ENCODE results near the gene PCDHGC4. TPM values are rescaled to one million over a fixed set of nuclear protein-coding genes. Genes with fewer than 3 reads are reported as not detected.

PCDHGC4 gene
- 10 to 100 TPM in 1 of 4 donors, 1 to 10 TPM in 3; 1.8 to 26.5 (median 2.7) TPM for total RNA-seq

GRCh38 chr5:141484641-141485311, at the start of gene PCDHGC4:
PCDHGC4 (plus strand) TSS chr5:141485030; CDS start chr5:141485174, 144 bp downstream.
- intact Hi-C loops (cut with DNase I; ENCODE audit: low total_unique reads) (no loop called here), in situ Hi-C loops (cut with MboI; ENCODE audit: low pct_ligation_motif_present in 1 of 4, low pct_unique_long_range_greater_than_20kb in 1 of 4, low sequenced_read_pairs in 3 of 4) (no loop called here)
- WGBS, 2 donors (ENCODE audit: low coverage in 1 of 2), result 18% methylated on average over 39 of the region's 39 CpGs; no CpG with 5 or more reads in 1 of the 2 donors
- peaks cover 13% of the 10 kb centered on the region for H3K27me3 ChIP-seq
- peaks cover 7 to 34% (median 10%) of the 10 kb centered on the region in 4 donors for H3K4me1 ChIP-seq
- TF ChIP-seq CTCF (IDR thresholded peaks at IDR 0.05) (no peak), POLR2A (IDR thresholded peaks at IDR 0.05) (no peak), POLR2AphosphoS5 (IDR thresholded peaks at IDR 0.05) (no peak), EP300 (IDR thresholded peaks at IDR 0.05; ENCODE audit: low read depth) (no peak)
- DNase-seq, result no peak
- H3K4me3 ChIP-seq, result peak within 1 kb of the TSS in 3 of 4 donors; percentile 18 to 49 (median 32)
- no peaks in the 10 kb centered on the region for H3K36me3 ChIP-seq
- H3K27ac ChIP-seq, result no peak within 1 kb of the TSS
- H3K9me3 ChIP-seq, result no peaks in the 10 kb centered on the region

GRCh38 chr5:141437221-141437620, 47.6 kb upstream of the PCDHGC4 start:
- intact Hi-C loops (cut with DNase I; ENCODE audit: low total_unique reads) (no loop called here), in situ Hi-C loops (cut with MboI; ENCODE audit: low pct_ligation_motif_present in 1 of 4, low pct_unique_long_range_greater_than_20kb in 1 of 4, low sequenced_read_pairs in 3 of 4) (no loop called here)
- WGBS, 2 donors (ENCODE audit: low coverage in 1 of 2), result 80 to 94% methylated on average over 2 of the region's 2 CpGs
- no peak for DNase-seq
- Histone ChIP-seq H3K4me1 (no peaks in the 10 kb centered on the region), H3K9me3 (peaks cover 58 to 76% of the 10 kb centered on the region in 2 donors), H3K27ac (no peak overlapping the region), H3K4me3 (no peak overlapping the region), H3K36me3 (no peaks in the 10 kb centered on the region), H3K27me3 (no peaks in the 10 kb centered on the region)
- TF ChIP-seq POLR2AphosphoS5 (IDR thresholded peaks at IDR 0.05) (no peak), CTCF (IDR thresholded peaks at IDR 0.05) (no peak), POLR2A (IDR thresholded peaks at IDR 0.05) (no peak), EP300 (IDR thresholded peaks at IDR 0.05; ENCODE audit: low read depth) (no peak)

- in situ Hi-C loops (cut with MboI; ENCODE audit: low pct_ligation_motif_present in 1 of 4, low pct_unique_long_range_greater_than_20kb in 1 of 4, low sequenced_read_pairs in 3 of 4) (no loop called here), intact Hi-C loops (cut with DNase I; ENCODE audit: low total_unique reads) (no loop called here)
- Histone ChIP-seq H3K4me1 (no peaks in the 10 kb centered on the region), H3K27ac (no peak overlapping the region), H3K9me3 (peaks cover 44 to 55% of the 10 kb centered on the region in 2 donors), H3K36me3 (no peaks in the 10 kb centered on the region), H3K27me3 (no peaks in the 10 kb centered on the region), H3K4me3 (no peak overlapping the region)
- TF ChIP-seq POLR2A (IDR thresholded peaks at IDR 0.05) (no peak), CTCF (IDR thresholded peaks at IDR 0.05) (no peak), EP300 (IDR thresholded peaks at IDR 0.05; ENCODE audit: low read depth) (no peak), POLR2AphosphoS5 (IDR thresholded peaks at IDR 0.05) (no peak)
- no peak for DNase-seq
- WGBS, 2 donors (ENCODE audit: low coverage in 1 of 2), result 75 to 81% methylated on average over 7 to 10 of the region's 10 CpGs
These were observed 45.3 kb upstream of the PCDHGC4 start for GRCh38 chr5:141439411-141440141.

- in situ Hi-C loops (cut with MboI; ENCODE audit: low pct_ligation_motif_present in 1 of 4, low pct_unique_long_range_greater_than_20kb in 1 of 4, low sequenced_read_pairs in 3 of 4) (no loop called here), intact Hi-C loops (cut with DNase I; ENCODE audit: low total_unique reads) (no loop called here)
- Histone ChIP-seq H3K36me3 (no peaks in the 10 kb centered on the region), H3K9me3 (peaks cover 42 to 53% of the 10 kb centered on the region in 2 donors), H3K27ac (no peak overlapping the region), H3K27me3 (no peaks in the 10 kb centered on the region), H3K4me3 (no peak overlapping the region), H3K4me1 (no peaks in the 10 kb centered on the region)
- no peak for DNase-seq
- TF ChIP-seq POLR2A (IDR thresholded peaks at IDR 0.05), result no peak
- no peak for TF ChIP-seq EP300 (IDR thresholded peaks at IDR 0.05; ENCODE audit: low read depth)
- TF ChIP-seq POLR2AphosphoS5 (IDR thresholded peaks at IDR 0.05), result no peak
- TF ChIP-seq CTCF (IDR thresholded peaks at IDR 0.05), result no peak
- 90 to 95% methylated on average over 9 of the region's 9 CpGs for WGBS, 2 donors (ENCODE audit: low coverage in 1 of 2)
These were observed 44.5 kb upstream of the PCDHGC4 start for GRCh38 chr5:141440341-141440740.

All from transverse colon (tissue), 4 donors.